ENCODE measurements around the gene MAEA.

The MAEA gene

GRCh38 chr4:1325681-1326635 lies 36.3 kb downstream of the MAEA start:
- no peaks in the 10 kb centered on the region for H3K4me1 ChIP-seq (ENCODE audit: control insufficient read depth, insufficient read depth, low read length)
- no peaks in the 10 kb centered on the region for H3K27me3 ChIP-seq (ENCODE audit: control insufficient read depth, insufficient read depth, low read length)
- H3K4me3 ChIP-seq (ENCODE audit: low read depth, low read length), result no peak overlapping the region
- no peak overlapping the region for H3K27ac ChIP-seq (ENCODE audit: low read depth, low read length)
- H3K9ac ChIP-seq (ENCODE audit: low read length), result no peak overlapping the region
- H3K36me3 ChIP-seq (ENCODE audit: control insufficient read depth, insufficient read depth, low read length), result peaks cover 80% of the 10 kb centered on the region
- no peaks in the 10 kb centered on the region for H3K9me3 ChIP-seq (ENCODE audit: control insufficient read depth, insufficient read depth, low read depth, low read length)

- Histone ChIP-seq H3K27ac (ENCODE audit: low read depth, low read length) (no peak overlapping the region), H3K27me3 (ENCODE audit: control insufficient read depth, insufficient read depth, low read length) (no peaks in the 10 kb centered on the region), H3K9me3 (ENCODE audit: control insufficient read depth, insufficient read depth, low read depth, low read length) (no peaks in the 10 kb centered on the region), H3K4me1 (ENCODE audit: control insufficient read depth, insufficient read depth, low read length) (no peaks in the 10 kb centered on the region), H3K36me3 (ENCODE audit: control insufficient read depth, insufficient read depth, low read length) (peaks cover 82% of the 10 kb centered on the region), H3K4me3 (ENCODE audit: low read depth, low read length) (no peak overlapping the region), H3K9ac (ENCODE audit: low read length) (no peak overlapping the region)
Measured at GRCh38 chr4:1326751-1327525, 37.2 kb downstream of the MAEA start.

GRCh38 chr4:1327526-1328266 lies 38.0 kb downstream of the MAEA start:
- Histone ChIP-seq H3K4me1 (ENCODE audit: control insufficient read depth, insufficient read depth, low read length) (no peaks in the 10 kb centered on the region), H3K27me3 (ENCODE audit: control insufficient read depth, insufficient read depth, low read length) (no peaks in the 10 kb centered on the region), H3K36me3 (ENCODE audit: control insufficient read depth, insufficient read depth, low read length) (peaks cover 78% of the 10 kb centered on the region), H3K9me3 (ENCODE audit: control insufficient read depth, insufficient read depth, low read depth, low read length) (no peaks in the 10 kb centered on the region), H3K4me3 (ENCODE audit: low read depth, low read length) (no peak overlapping the region), H3K9ac (ENCODE audit: low read length) (no peak overlapping the region), H3K27ac (ENCODE audit: low read depth, low read length) (no peak overlapping the region)

- Histone ChIP-seq H3K27ac (ENCODE audit: low read depth, low read length) (no peak overlapping the region), H3K36me3 (ENCODE audit: control insufficient read depth, insufficient read depth, low read length) (peaks cover 78% of the 10 kb centered on the region)
Measured at GRCh38 chr4:1328267-1329155, 38.8 kb downstream of the MAEA start.

GRCh38 chr4:1329408-1330371 lies 40.0 kb downstream of the MAEA start:
- H3K4me1 ChIP-seq (ENCODE audit: control insufficient read depth, insufficient read depth, low read length), result no peaks in the 10 kb centered on the region
- H3K27ac ChIP-seq (ENCODE audit: low read depth, low read length), result no peak overlapping the region
- no peak overlapping the region for H3K9ac ChIP-seq (ENCODE audit: low read length)
- H3K27me3 ChIP-seq (ENCODE audit: control insufficient read depth, insufficient read depth, low read length), result no peaks in the 10 kb centered on the region
- H3K36me3 ChIP-seq (ENCODE audit: control insufficient read depth, insufficient read depth, low read length), result peaks cover 74% of the 10 kb centered on the region
- no peaks in the 10 kb centered on the region for H3K9me3 ChIP-seq (ENCODE audit: control insufficient read depth, insufficient read depth, low read depth, low read length)
- no peak overlapping the region for H3K4me3 ChIP-seq (ENCODE audit: low read depth, low read length)

More at GRCh38 chr4:1328267-1329155, 38.8 kb downstream of the MAEA start:
- Histone ChIP-seq H3K27me3 (ENCODE audit: control insufficient read depth, insufficient read depth, low read length) (no peaks in the 10 kb centered on the region), H3K9me3 (ENCODE audit: control insufficient read depth, insufficient read depth, low read depth, low read length) (no peaks in the 10 kb centered on the region), H3K9ac (ENCODE audit: low read length) (no peak overlapping the region), H3K4me3 (ENCODE audit: low read depth, low read length) (no peak overlapping the region), H3K4me1 (ENCODE audit: control insufficient read depth, insufficient read depth, low read length) (no peaks in the 10 kb centered on the region)

GRCh38 chr4:1330761-1331590 lies 41.3 kb downstream of the MAEA start:
- no peaks in the 10 kb centered on the region for H3K9me3 ChIP-seq (ENCODE audit: control insufficient read depth, insufficient read depth, low read depth, low read length)
- H3K4me3 ChIP-seq (ENCODE audit: low read depth, low read length), result no peak overlapping the region
- H3K4me1 ChIP-seq (ENCODE audit: control insufficient read depth, insufficient read depth, low read length), result no peaks in the 10 kb centered on the region
- H3K9ac ChIP-seq (ENCODE audit: low read length), result no peak overlapping the region
- no peaks in the 10 kb centered on the region for H3K27me3 ChIP-seq (ENCODE audit: control insufficient read depth, insufficient read depth, low read length)
- peaks cover 67% of the 10 kb centered on the region for H3K36me3 ChIP-seq (ENCODE audit: control insufficient read depth, insufficient read depth, low read length)
- H3K27ac ChIP-seq (ENCODE audit: low read depth, low read length), result no peak overlapping the region

GRCh38 chr4:1331591-1332353 lies 42.1 kb downstream of the MAEA start:
- no peak overlapping the region for H3K9ac ChIP-seq (ENCODE audit: low read length)
- H3K36me3 ChIP-seq (ENCODE audit: control insufficient read depth, insufficient read depth, low read length), result peaks cover 69% of the 10 kb centered on the region
- H3K27ac ChIP-seq (ENCODE audit: low read depth, low read length), result no peak overlapping the region

GRCh38 chr4:1332686-1333085 lies 43.0 kb downstream of the MAEA start:
- Histone ChIP-seq H3K27me3 (ENCODE audit: control insufficient read depth, insufficient read depth, low read length) (no peaks in the 10 kb centered on the region), H3K27ac (ENCODE audit: low read depth, low read length) (no peak overlapping the region), H3K9me3 (ENCODE audit: control insufficient read depth, insufficient read depth, low read depth, low read length) (no peaks in the 10 kb centered on the region), H3K9ac (ENCODE audit: low read length) (no peak overlapping the region), H3K36me3 (ENCODE audit: control insufficient read depth, insufficient read depth, low read length) (peaks cover 69% of the 10 kb centered on the region), H3K4me1 (ENCODE audit: control insufficient read depth, insufficient read depth, low read length) (no peaks in the 10 kb centered on the region), H3K4me3 (ENCODE audit: low read depth, low read length) (no peak overlapping the region)

More at GRCh38 chr4:1331591-1332353, 42.1 kb downstream of the MAEA start:
- Histone ChIP-seq H3K4me3 (ENCODE audit: low read depth, low read length) (no peak overlapping the region), H3K27me3 (ENCODE audit: control insufficient read depth, insufficient read depth, low read length) (no peaks in the 10 kb centered on the region), H3K9me3 (ENCODE audit: control insufficient read depth, insufficient read depth, low read depth, low read length) (no peaks in the 10 kb centered on the region), H3K4me1 (ENCODE audit: control insufficient read depth, insufficient read depth, low read length) (no peaks in the 10 kb centered on the region)
